ENCODE results near the gene SLC22A17. TPM values are rescaled to one million over a fixed set of nuclear protein-coding genes. Genes with fewer than 3 reads are reported as not detected.

SLC22A17 gene
- total and polyA plus RNA-seq, 9 of the 15 experiments (the other 6 are each of a cell fraction or from before 2014, with no cell fraction given): 0.07 to 0.09 TPM; not detected in 7

GRCh38 chr14:23382276-23382675 is 29.6 kb upstream of the SLC22A17 start:
- H2AFZ ChIP-seq (ENCODE audit: low read depth, low read length): no peak overlapping the region
- no peaks in the 10 kb centered on the region for H3K79me2 ChIP-seq (ENCODE audit: control insufficient read depth, insufficient read depth, low read length)
- intact Hi-C loops (cut with micrococcal nuclease): no loop called here
- no peak overlapping the region for H3K27ac ChIP-seq (ENCODE audit: extremely low read depth, low read depth, low read length)
- ATAC-seq (no peak), FAIRE-seq (no peak), DNase-seq (ENCODE audit: extremely low read depth in 1 of 4, low spot score in 3 of 4) (no peak)
- no peaks in the 10 kb centered on the region for H3K36me3 ChIP-seq (ENCODE audit: control insufficient read depth, insufficient read depth, low read length)
- no peak overlapping the region for H3K9ac ChIP-seq (ENCODE audit: insufficient read depth in 1 of 2, low read depth in 2 of 2, low read length in 2 of 2)
- no peak overlapping the region for H3K4me3 ChIP-seq
- in situ Hi-C loops (cut with MboI): loop anchor here (10.0 kb wide), 1 partner anchor 117 kb away; no protein-coding TSS in a partner anchor
- no peaks in the 10 kb centered on the region; the same call in 1 of the 2 replicates for H4K20me1 ChIP-seq (replicated peaks; ENCODE audit: control insufficient read depth, insufficient read depth, low read length)
- no peak overlapping the region for H3K4me2 ChIP-seq (ENCODE audit: insufficient read depth, low read length)
- H3K4me1 ChIP-seq (replicated peaks in 1 of 2; ENCODE audit: control insufficient read depth in 2 of 2, insufficient read depth in 2 of 2, low read length in 2 of 2): peaks cover 0 to 16% of the 10 kb centered on the region in 2 experiments; a peak in 2 of 5 replicates
- no peaks in the 10 kb centered on the region for H3K9me3 ChIP-seq (replicated peaks; ENCODE audit: control insufficient read depth, insufficient read depth, low read depth, low read length)
- ChIA-PET CTCF (ENCODE audit: low intra/inter-chr PET ratio) (interaction anchor here (0.6 to 3.8 kb wide), 2 partner anchors 262 to 809 kb away, joined by 3 to 19 read pairs; partner anchors contain the start of gene CEBPE), POLR2A (interaction anchor here (0.7 kb wide), 1 partner anchor 11 kb away, joined by 3 read pairs; no protein-coding TSS in a partner anchor)
- peaks cover 7 to 57% of the 10 kb centered on the region in 2 experiments; a peak in 4 of 5 replicates for H3K27me3 ChIP-seq (ENCODE audit: control insufficient read depth in 2 of 2, insufficient read depth in 2 of 2, low read length in 2 of 2)
- no TSS peak for BruUV-seq (replicated peaks)
- no peak for TF ChIP-seq SMAD4 (CRISPR knock-in tag; conservative IDR thresholded peaks at IDR 0.05)
- TF ChIP-seq PURB (CRISPR knock-in tag; IDR thresholded peaks at IDR 0.05; ENCODE audit: low read depth): no peak
- TF ChIP-seq PTRF (tag; IDR thresholded peaks at IDR 0.05): no peak
- no peak for TF ChIP-seq ZNF76 (CRISPR knock-in tag; IDR thresholded peaks at IDR 0.05; ENCODE audit: borderline replicate concordance)
- no peak for TF ChIP-seq ETS2 (tag; IDR thresholded peaks at IDR 0.05; ENCODE audit: borderline replicate concordance, poor library complexity, severe bottlenecking)
- TF ChIP-seq KLF1 (tag; IDR thresholded peaks at IDR 0.05): no peak
- TF ChIP-seq BCLAF1 (IDR thresholded peaks at IDR 0.05; ENCODE audit: borderline replicate concordance in 1 of 2, control insufficient read depth in 1 of 2, low read depth in 2 of 2, low read length in 1 of 2): no peak
- no peak for TF ChIP-seq ESRRA (IDR thresholded peaks at IDR 0.05; ENCODE audit: borderline replicate concordance, low read depth)
- no peak for TF ChIP-seq ZFP30 (CRISPR knock-in tag; IDR thresholded peaks at IDR 0.05; ENCODE audit: borderline replicate concordance)
- no peak for TF ChIP-seq EGR1 (conservative IDR thresholded peaks at IDR 0.05)
- TF ChIP-seq STAT6 (CRISPR knock-in tag; IDR thresholded peaks at IDR 0.05): no peak
- TF ChIP-seq YBX1 (IDR thresholded peaks at IDR 0.05): no peak
- H3K9me1 ChIP-seq (ENCODE audit: control insufficient read depth, insufficient read depth, low read length): no peaks in the 10 kb centered on the region
- 0% methylated on average over 2 of the region's 6 CpGs for WGBS (ENCODE audit: insufficient coverage, low coverage, missing lambda C conversion rate)
